HG03066 (cell line): Measurements from ENCODE around the gene MS4A13.
"Not testable (repeated sequence)": the region's sequence is repeated elsewhere in the genome, so short reads cannot be mapped to it uniquely, and the experiment has no call there.

ENCODE experiments used
- ATAC-seq: cut with Tn5 transposase; IDR thresholded peaks from one replicate; pipeline ENCODE4 v1.9.1; 2021; ENCODE audit warnings: low read depth; ENCODE audit not compliant: unreplicated experiment

The MS4A13 gene

GRCh38 chr11:60515144-60515855 lies at the start of gene MS4A13:
Gene MS4A13 (plus strand): TSS chr11:60515392. CDS start chr11:60518084, 2,692 bp downstream.
- no peak for ATAC-seq

- no peak for ATAC-seq
These were observed 46.4 kb upstream of the MS4A13 start for GRCh38 chr11:60468829-60469228.

- ATAC-seq = no peak
These were observed 45.5 kb upstream of the MS4A13 start for GRCh38 chr11:60469723-60470122.

- ATAC-seq = no peak
These were observed 38.2 kb upstream of the MS4A13 start for GRCh38 chr11:60477035-60477445.

- ATAC-seq = peak; percentile 49
These were observed 32.8 kb upstream of the MS4A13 start for GRCh38 chr11:60482361-60482760.

GRCh38 chr11:60485987-60486386 lies 29.2 kb upstream of the MS4A13 start:
- ATAC-seq = peak; percentile 94

GRCh38 chr11:60492488-60493009 lies 22.6 kb upstream of the MS4A13 start, which contains the start of gene MS4A12:
Gene MS4A12 (plus strand): TSS chr11:60492778. CDS start chr11:60497319, 4,541 bp downstream.
- no peak for ATAC-seq

- ATAC-seq = no peak
These were observed 21.7 kb upstream of the MS4A13 start for GRCh38 chr11:60493454-60493853.

- ATAC-seq = peak; percentile 45
These were observed 16.8 kb upstream of the MS4A13 start for GRCh38 chr11:60498399-60498798.

GRCh38 chr11:60498853-60499252 lies 16.3 kb upstream of the MS4A13 start:
- ATAC-seq = peak; percentile 78

- no peak for ATAC-seq
These were observed 14.8 kb upstream of the MS4A13 start for GRCh38 chr11:60500276-60500910.

GRCh38 chr11:60502221-60502775 lies 12.9 kb upstream of the MS4A13 start:
- no peak for ATAC-seq

GRCh38 chr11:60504219-60504905 lies 10.8 kb upstream of the MS4A13 start:
- no peak for ATAC-seq

GRCh38 chr11:60509609-60510008 lies 5.6 kb upstream of the MS4A13 start:
- not testable (repeated sequence) for ATAC-seq

- not testable (repeated sequence) for ATAC-seq
These were observed 5.0 kb upstream of the MS4A13 start for GRCh38 chr11:60510209-60510608.

GRCh38 chr11:60511393-60511792 lies 3.8 kb upstream of the MS4A13 start:
- ATAC-seq = no peak

- ATAC-seq = no peak
These were observed 2.5 kb upstream of the MS4A13 start for GRCh38 chr11:60512651-60513225.

- ATAC-seq = no peak
These were observed 1.4 kb upstream of the MS4A13 start for GRCh38 chr11:60513496-60514460.

GRCh38 chr11:60528465-60528864 lies 13.3 kb downstream of the MS4A13 start:
- no peak for ATAC-seq
